Gastroesophageal sphincter (tissue), 4 donors: ENCODE data around the gene RALGPS1. TPM values are rescaled to one million over a fixed set of nuclear protein-coding genes. Genes with fewer than 3 reads are reported as not detected.

Experiments used
- ATAC-seq: fragments of 150-250 bp; one replicate; pipeline ENCODE4 v1.9.1; 2016; ENCODE audit warnings: mild to moderate bottlenecking, moderate library complexity
- H3K27ac ChIP-seq, 4 donors: fragments of 200-600 bp; sonication (generic) in 3 of 4; 1 replicate in 3 of 4; 2 replicates in 1 of 4; pipeline ENCODE4 v1.5.1; 2016 to 2019
- H3K27me3 ChIP-seq: fragments of 200-600 bp; sonication (generic); one replicate; pipeline ENCODE4 v1.5.1; 2019
- H3K36me3 ChIP-seq, 2 donors: fragments of 200-600 bp; sonication (generic); one replicate each; pipeline ENCODE4 v1.5.1; 2019; ENCODE audit warnings: control low read depth in 1 of 2
- H3K4me1 ChIP-seq, 3 donors: fragments of 200-600 bp; sonication (generic); 1 replicate in 2 of 3; 2 replicates in 1 of 3; pipeline ENCODE4 v1.5.1; 2016 to 2019; ENCODE audit warnings: control low read depth in 2 of 3
- H3K4me3 ChIP-seq, 2 donors: fragments of 200-600 bp; sonication (generic); one replicate each; pipeline ENCODE4 v1.5.1; 2019; ENCODE audit warnings: mild to moderate bottlenecking in 1 of 2, moderate library complexity in 1 of 2
- H3K9me3 ChIP-seq, 3 donors: fragments of 200-600 bp; sonication (generic); one replicate each; pipeline ENCODE4 v1.5.1; 2017 to 2019; ENCODE audit warnings: control low read depth in 2 of 3
- CTCF ChIP-seq, 4 experiments: fragments of 200-600 bp in 2 of 4; fragments of 450-650 bp in 2 of 4; sonication (generic) in 1 of 4; IDR thresholded peaks; one replicate each; pipeline ENCODE4 v1.5.1; 2017 to 2019; ENCODE audit warnings: antibody characterized with exemption in 4 of 4, mild to moderate bottlenecking in 2 of 4, moderate library complexity in 2 of 4
- EP300 ChIP-seq: sonication (generic); formaldehyde crosslinking; IDR thresholded peaks from one replicate; pipeline ENCODE4 v1.6.1; 2017; ENCODE audit warnings: antibody characterized with exemption, mild to moderate bottlenecking
- POLR2A ChIP-seq, 2 donors: fragments of 450-650 bp; IDR thresholded peaks; one replicate each; pipeline ENCODE4 v1.6.1; 2017; ENCODE audit warnings: antibody characterized with exemption in 2 of 2, mild to moderate bottlenecking in 2 of 2, moderate library complexity in 1 of 2
- POLR2AphosphoS5 ChIP-seq: sonication (generic); formaldehyde crosslinking; IDR thresholded peaks from one replicate; pipeline ENCODE4 v1.6.1; 2017; ENCODE audit warnings: antibody characterized with exemption
- WGBS, 2 donors: methylation state at CpG; one replicate each; pipeline ENCODE4 v1.1.5; 2018; ENCODE audit warnings: low coverage in 1 of 2; 5-methylcytosine and 5-hydroxymethylcytosine counted together
- total RNA-seq, 4 donors: library from RNA; depleted of rRNA; stranded (reverse); fragments of >200 nt; gene quantifications; one replicate each; pipeline ENCODE4 v1.1.0, GENCODE V29; 2016

Gene RALGPS1
- total RNA-seq, 4 donors from 2014 or later: 5.9 to 17.4 (median 11.3) TPM

GRCh38 chr9:127059030-127059429 is 144.4 kb downstream of the RALGPS1 start:
- Histone ChIP-seq H3K9me3 (no peaks in the 10 kb centered on the region), H3K4me1 (peaks cover 0 to 45% (median 18%) of the 10 kb centered on the region in 3 donors), H3K27ac (peak overlapping the region in 1 of 4 donors; percentile 23), H3K4me3 (no peak overlapping the region), H3K36me3 (no peaks in the 10 kb centered on the region), H3K27me3 (no peaks in the 10 kb centered on the region)
- TF ChIP-seq EP300 (no peak), POLR2A (IDR thresholded peaks at IDR 0.05) (no peak), CTCF (IDR thresholded peaks at IDR 0.05) (no peak), POLR2AphosphoS5 (no peak)
- 100% methylated on average over 1 of the region's 2 CpGs for WGBS, 2 donors
- ATAC-seq: no peak

- Histone ChIP-seq H3K36me3 (no peaks in the 10 kb centered on the region), H3K9me3 (no peaks in the 10 kb centered on the region), H3K27me3 (no peaks in the 10 kb centered on the region), H3K4me3 (no peak overlapping the region), H3K27ac (peak overlapping the region in 1 of 4 donors; percentile 23), H3K4me1 (peaks cover 0 to 39% (median 14%) of the 10 kb centered on the region in 3 donors)
- ATAC-seq: no peak
- no peak for TF ChIP-seq CTCF (IDR thresholded peaks at IDR 0.05)
- 56 to 83% methylated on average over 3 to 4 of the region's 4 CpGs for WGBS, 2 donors
Observed at GRCh38 chr9:127059765-127060361, 145.3 kb downstream of the RALGPS1 start.

GRCh38 chr9:127061411-127061810 is 146.8 kb downstream of the RALGPS1 start:
- ATAC-seq: no peak
- H3K9me3 ChIP-seq: no peaks in the 10 kb centered on the region
- H3K4me1 ChIP-seq: peaks cover 0 to 39% (median 14%) of the 10 kb centered on the region in 3 donors
- H3K27ac ChIP-seq: no peak overlapping the region
- TF ChIP-seq POLR2A (IDR thresholded peaks at IDR 0.05) (no peak), EP300 (no peak), POLR2AphosphoS5 (no peak), CTCF (IDR thresholded peaks at IDR 0.05) (no peak)
- no peaks in the 10 kb centered on the region for H3K36me3 ChIP-seq
- no peak overlapping the region for H3K4me3 ChIP-seq
- no peaks in the 10 kb centered on the region for H3K27me3 ChIP-seq
- 90 to 93% methylated on average over 3 of the region's 3 CpGs for WGBS, 2 donors

- Histone ChIP-seq H3K36me3 (peaks cover 0 to 13% of the 10 kb centered on the region in 2 donors), H3K9me3 (no peaks in the 10 kb centered on the region), H3K4me3 (no peak overlapping the region), H3K4me1 (peaks cover 0 to 10% (median 8%) of the 10 kb centered on the region in 3 donors), H3K27me3 (no peaks in the 10 kb centered on the region), H3K27ac (no peak overlapping the region)
- 67 to 93% methylated on average over 2 of the region's 2 CpGs for WGBS, 2 donors
- no peak for TF ChIP-seq CTCF (IDR thresholded peaks at IDR 0.05)
- no peak for TF ChIP-seq EP300
- no peak for TF ChIP-seq POLR2AphosphoS5
- ATAC-seq: no peak
Observed at GRCh38 chr9:127064335-127064734, 149.8 kb downstream of the RALGPS1 start.

- Histone ChIP-seq H3K4me3 (no peak overlapping the region), H3K9me3 (no peaks in the 10 kb centered on the region), H3K27ac (no peak overlapping the region), H3K4me1 (no peaks in the 10 kb centered on the region), H3K36me3 (peaks cover 0 to 26% of the 10 kb centered on the region in 2 donors), H3K27me3 (no peaks in the 10 kb centered on the region)
- ATAC-seq: no peak
- TF ChIP-seq EP300 (no peak), CTCF (IDR thresholded peaks at IDR 0.05) (no peak), POLR2A (IDR thresholded peaks at IDR 0.05) (no peak), POLR2AphosphoS5 (no peak)
- 70 to 86% methylated on average over 1 of the region's 1 CpG for WGBS, 2 donors
Observed at GRCh38 chr9:127065592-127065991, 151.0 kb downstream of the RALGPS1 start.
